Kidney glomerular epithelial cell (primary cell): ENCODE data around the gene AKAP10.
"Not testable (repeated sequence)": the region's sequence is repeated elsewhere in the genome, so short reads cannot be mapped to it uniquely, and the experiment has no call there.

ENCODE experiments used
- DNase-seq: peaks from one replicate; lab custom pipeline; 2025; lab: John Stamatoyannopoulos, UW

The AKAP10 gene

GRCh38 chr17:19979917-19980770, 2.5 kb upstream of the AKAP10 start:
- no peak for DNase-seq

DNA sequence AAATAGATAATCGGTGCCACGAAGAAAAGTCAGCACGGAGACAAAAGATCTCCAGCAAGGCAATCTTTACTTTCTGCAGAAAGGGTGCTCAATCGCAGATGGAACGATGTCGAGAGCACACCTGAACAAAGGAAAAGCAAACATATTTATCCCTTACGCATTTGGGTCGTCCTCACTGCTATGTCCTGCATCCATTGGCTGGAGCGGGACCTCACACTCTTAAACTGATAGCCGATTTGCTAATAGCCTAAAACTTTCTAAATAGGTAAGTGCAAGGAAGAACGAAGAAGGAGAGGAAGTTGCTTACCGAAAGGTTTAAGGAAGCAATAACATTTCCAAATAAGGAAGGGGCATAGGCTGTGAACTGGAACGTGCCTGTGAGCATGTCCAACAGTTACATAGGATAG, 1.2 kb upstream of the AKAP10 start:
- DNase-seq: no peak

DNA sequence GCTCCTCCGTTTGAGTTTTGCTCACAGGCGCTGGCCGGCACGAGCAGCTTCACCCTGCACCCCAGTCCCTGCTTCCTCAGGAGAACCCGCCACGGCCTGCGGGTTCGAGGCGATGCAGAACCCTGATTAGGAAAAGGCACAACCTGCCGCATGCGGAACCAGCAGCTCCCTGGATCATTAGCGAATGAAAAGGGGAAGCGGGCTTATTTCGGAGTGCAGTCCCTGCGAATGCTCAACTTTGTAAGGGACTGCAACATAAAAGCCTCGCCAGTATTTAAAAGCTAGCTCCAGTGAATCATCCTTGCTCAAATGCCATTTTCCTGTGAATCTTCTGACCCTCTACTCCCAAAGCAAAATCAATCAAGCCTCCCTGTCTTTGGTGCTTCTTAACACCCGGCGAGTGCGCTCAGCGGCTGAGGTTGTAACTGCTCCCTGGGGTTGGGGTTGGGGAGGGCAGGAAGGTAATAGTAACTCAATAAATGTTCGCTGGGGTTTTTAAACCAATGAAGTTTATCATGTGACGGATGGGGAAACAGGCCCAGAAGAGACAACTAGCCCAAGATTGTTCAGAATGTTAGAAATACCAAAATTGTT, 678 bp upstream of the AKAP10 start:
- peak; percentile 5 for DNase-seq

GRCh38 chr17:19975601-19976000, 2.0 kb downstream of the AKAP10 start:
- DNase-seq: no peak

DNA sequence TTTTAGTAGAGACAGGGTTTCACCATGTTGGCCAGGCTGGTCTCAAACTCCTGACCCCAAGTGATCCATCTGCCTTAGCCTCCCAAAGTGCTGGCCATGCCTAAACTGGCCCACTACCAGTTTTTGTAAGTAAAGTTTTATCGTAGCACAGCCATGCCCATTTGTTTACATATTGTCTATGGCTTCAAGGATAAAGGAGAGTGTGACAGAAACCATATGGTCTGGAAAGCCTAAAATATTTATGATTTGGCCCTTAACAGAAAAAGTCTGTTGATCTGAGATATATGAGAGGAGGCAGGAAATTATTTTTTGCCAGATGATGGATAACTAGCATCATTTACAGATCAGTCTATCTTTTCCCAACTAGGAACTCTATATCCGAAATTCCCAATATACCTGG, 4.5 kb downstream of the AKAP10 start:
- no peak for DNase-seq

- not testable (repeated sequence) for DNase-seq
Observed at GRCh38 chr17:19962954-19963353, 14.7 kb downstream of the AKAP10 start.

DNA sequence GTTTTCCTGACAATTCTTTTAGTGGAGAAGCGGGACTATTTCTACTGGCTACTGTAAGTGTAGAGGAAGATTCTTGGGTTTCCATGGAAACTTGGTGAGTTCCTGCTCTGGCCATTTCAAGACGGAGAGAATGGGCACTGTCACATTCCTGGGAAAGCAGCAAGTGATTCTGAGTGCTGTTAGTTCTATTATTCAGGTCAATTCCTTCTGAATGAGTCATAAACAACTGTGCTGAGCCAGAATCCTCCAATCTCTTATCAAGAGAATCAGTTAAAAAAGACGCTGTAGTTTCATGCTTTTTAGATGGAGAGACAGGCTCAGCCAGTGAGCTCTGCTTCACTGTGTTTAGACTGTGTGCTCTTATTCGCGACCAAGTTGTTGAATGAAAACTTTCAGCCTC, 19.6 kb downstream of the AKAP10 start:
- DNase-seq: peak; percentile 98

- DNase-seq: no peak
Observed at GRCh38 chr17:19955099-19955498, 22.5 kb downstream of the AKAP10 start.

- DNase-seq: not testable (repeated sequence)
Observed at GRCh38 chr17:19951411-19951810, 26.2 kb downstream of the AKAP10 start.

GRCh38 chr17:19950624-19951195, 26.9 kb downstream of the AKAP10 start:
- DNase-seq: not testable (repeated sequence)

- DNase-seq: no peak
Observed at GRCh38 chr17:19948116-19948943, 29.3 kb downstream of the AKAP10 start.

- DNase-seq: no peak
Observed at GRCh38 chr17:19946921-19947320, 30.7 kb downstream of the AKAP10 start.

GRCh38 chr17:19945009-19945626, 32.5 kb downstream of the AKAP10 start:
- DNase-seq: no peak

- no peak for DNase-seq
Observed at GRCh38 chr17:19943599-19943998, 34.0 kb downstream of the AKAP10 start.

DNA sequence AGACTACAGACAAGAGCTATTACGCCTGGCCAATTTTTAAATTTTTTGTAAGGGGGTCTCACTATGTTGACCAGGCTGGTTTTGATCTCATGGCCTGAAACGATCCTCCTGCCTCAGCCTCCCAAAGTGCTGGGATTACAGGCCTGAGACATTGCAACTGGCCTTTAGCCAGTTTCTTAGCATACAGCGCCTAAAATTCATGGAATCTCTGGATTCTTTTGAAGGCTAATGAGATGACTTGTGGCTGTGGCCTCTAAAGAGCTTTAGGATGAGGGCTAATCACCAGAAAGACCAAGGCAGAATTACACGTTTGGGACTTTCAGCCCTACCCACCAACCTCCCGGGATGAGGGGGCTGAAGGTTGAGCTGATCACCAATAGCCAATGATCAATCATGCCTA, 34.6 kb downstream of the AKAP10 start:
- no peak for DNase-seq

DNA sequence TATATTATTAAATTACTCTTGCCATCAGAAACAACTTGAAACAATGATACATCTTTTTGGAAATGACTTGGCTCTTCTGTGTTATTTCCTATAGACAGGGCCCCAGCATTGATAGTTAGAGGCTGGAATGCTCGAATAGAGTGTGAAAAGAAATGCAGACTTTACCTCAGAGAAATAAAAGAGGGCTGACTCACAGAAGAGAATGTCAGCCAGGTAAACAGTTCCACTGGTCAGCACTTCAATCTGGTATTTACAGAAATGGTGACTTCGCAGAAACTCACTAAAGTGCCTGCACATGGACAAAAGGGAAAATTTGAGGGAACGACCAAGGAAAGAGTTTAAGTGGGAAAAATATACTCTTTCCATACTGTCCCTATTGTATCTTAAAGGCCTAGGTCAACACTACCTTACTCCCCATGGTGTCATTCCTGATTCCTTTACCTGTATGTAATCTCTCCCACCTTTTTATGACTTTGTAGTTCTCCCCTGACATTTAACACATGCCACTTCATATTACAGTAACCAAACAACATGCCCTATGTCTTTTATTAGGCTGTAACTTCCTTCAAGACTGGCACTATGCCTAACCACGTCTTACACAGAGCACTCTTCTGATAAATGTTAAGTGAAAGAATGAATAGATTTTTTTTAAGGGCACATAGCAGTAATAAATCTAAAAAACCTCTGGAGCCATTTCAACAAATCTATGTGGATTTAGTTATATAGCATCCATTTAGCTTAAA, 36.7 kb downstream of the AKAP10 start:
- peak; percentile 43 for DNase-seq

GRCh38 chr17:19939993-19940721, 37.5 kb downstream of the AKAP10 start:
- no peak for DNase-seq

DNA sequence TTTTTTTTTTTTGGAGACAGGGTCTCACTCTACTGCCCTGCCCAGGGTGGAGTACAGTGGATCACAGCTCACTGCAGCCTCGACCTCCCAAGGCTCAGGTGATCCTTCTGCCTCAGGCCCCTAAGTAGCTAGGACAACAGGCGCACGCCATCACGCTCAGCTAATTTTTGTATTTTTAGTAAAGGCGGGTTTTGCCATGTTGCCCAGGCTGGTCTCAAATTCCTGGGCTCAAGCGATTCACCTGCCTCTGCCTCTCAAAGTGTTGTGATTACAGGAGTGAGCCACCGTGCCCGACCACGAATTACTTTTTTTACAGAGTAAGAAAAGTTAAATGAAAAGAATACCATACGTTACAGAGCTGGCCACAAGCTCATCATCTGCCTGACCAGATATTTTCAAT, 38.9 kb downstream of the AKAP10 start:
- DNase-seq: no peak

GRCh38 chr17:19937522-19937921, 40.1 kb downstream of the AKAP10 start:
- DNase-seq: no peak

DNA sequence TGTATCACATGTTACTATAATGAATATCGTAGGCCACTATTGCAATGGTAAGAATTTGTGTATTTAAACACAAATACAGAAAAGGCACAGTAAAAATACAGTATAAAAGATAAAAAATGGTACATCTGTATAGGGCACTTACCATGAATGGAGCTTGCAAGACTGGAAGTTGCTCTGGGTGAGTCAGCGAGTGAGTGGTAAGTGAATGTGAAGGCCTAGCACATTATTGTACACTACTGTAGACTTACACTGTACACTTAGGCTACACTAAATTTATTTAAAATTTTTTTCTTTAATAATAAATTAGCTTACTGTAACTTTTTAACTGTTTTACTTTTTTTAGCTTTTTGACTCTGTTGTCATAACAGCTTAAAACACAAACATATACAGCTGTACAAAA, 42.5 kb downstream of the AKAP10 start:
- no peak for DNase-seq

DNA sequence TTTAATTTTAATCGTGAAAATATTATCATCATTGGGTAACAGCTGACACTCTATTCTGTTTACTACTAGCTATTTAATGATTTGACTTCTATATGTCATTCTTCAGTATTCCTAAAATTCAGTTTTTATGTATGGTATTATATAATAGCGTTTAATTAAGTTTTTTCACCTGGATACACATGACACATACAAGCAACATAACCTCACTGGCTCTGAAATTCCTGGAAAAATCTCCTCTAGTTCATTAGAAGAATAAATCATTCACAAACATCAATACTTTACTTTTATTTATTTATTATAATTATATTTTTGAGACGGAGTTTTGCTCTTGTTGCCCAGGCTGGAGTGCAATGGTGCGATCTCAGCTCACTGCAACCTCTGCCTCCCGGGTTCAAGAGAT, 44.0 kb downstream of the AKAP10 start:
- no peak for DNase-seq
